Ascending aorta (tissue), 2 donors: Measurements from ENCODE around the gene PPP1R2B. TPM values are rescaled to one million over a fixed set of nuclear protein-coding genes. Genes with fewer than 3 reads are reported as not detected.

ENCODE experiments used
- DNase-seq, 2 donors: peaks; one replicate each; pipeline ENCODE4 v3.0.0-alpha.2; 2019; ENCODE audit warnings: low spot score in 2 of 2
- H3K27ac ChIP-seq, 2 donors: fragments of 200-600 bp; sonication (generic); one replicate each; pipeline ENCODE4 v1.5.1; 2016 to 2017; ENCODE audit warnings: mild to moderate bottlenecking in 1 of 2
- H3K27me3 ChIP-seq: fragments of 200-600 bp; sonication (generic); one replicate; pipeline ENCODE4 v1.5.1; 2017
- H3K36me3 ChIP-seq, 2 donors: fragments of 200-600 bp; sonication (generic); one replicate each; pipeline ENCODE4 v1.5.1; 2016
- H3K4me1 ChIP-seq, 2 donors: fragments of 200-600 bp; sonication (generic); one replicate each; pipeline ENCODE4 v1.5.1; 2016 to 2017; ENCODE audit warnings: mild to moderate bottlenecking in 1 of 2
- H3K4me3 ChIP-seq, 2 donors: fragments of 200-600 bp; sonication (generic); one replicate each; pipeline ENCODE4 v1.5.1; 2016 to 2017; ENCODE audit warnings: mild to moderate bottlenecking in 1 of 2
- H3K9me3 ChIP-seq, 2 donors: fragments of 200-600 bp; sonication (generic); one replicate each; pipeline ENCODE4 v1.5.1; 2016
- CTCF ChIP-seq, 3 experiments: fragments of 200-600 bp in 2 of 3; fragments of 450-650 bp in 1 of 3; sonication (generic) in 2 of 3; IDR thresholded peaks; one replicate each; pipeline ENCODE4 v1.5.1; 2016 to 2019; ENCODE audit warnings: antibody characterized with exemption in 3 of 3, mild to moderate bottlenecking in 1 of 3, moderate library complexity in 1 of 3
- intact Hi-C: fragments of 100-400 bp; cut with DNase I; formaldehyde crosslinking; loops from one replicate; pipeline ENCODE4 v1.15.1; 2023
- total RNA-seq: library from RNA; depleted of rRNA; stranded (reverse); fragments of >200 nt; gene quantifications from one replicate; pipeline ENCODE4 v1.1.0, GENCODE V29; 2016

PPP1R2B gene
- total RNA-seq, 1 donor from 2014 or later, result not detected

- Histone ChIP-seq H3K4me3 (no peak overlapping the region), H3K4me1 (no peaks in the 10 kb centered on the region), H3K27me3 (no peaks in the 10 kb centered on the region), H3K9me3 (no peaks in the 10 kb centered on the region), H3K36me3 (no peaks in the 10 kb centered on the region), H3K27ac (no peak overlapping the region)
- no peak for DNase-seq
- no peak for TF ChIP-seq CTCF (IDR thresholded peaks at IDR 0.05)
- intact Hi-C loops, result loop anchor here (2.0 to 10.0 kb wide), 2 partner anchors 883 to 1681 kb away; no protein-coding TSS in a partner anchor
These were observed 24.4 kb upstream of the PPP1R2B start for GRCh38 chr5:156825688-156826087.

DNA sequence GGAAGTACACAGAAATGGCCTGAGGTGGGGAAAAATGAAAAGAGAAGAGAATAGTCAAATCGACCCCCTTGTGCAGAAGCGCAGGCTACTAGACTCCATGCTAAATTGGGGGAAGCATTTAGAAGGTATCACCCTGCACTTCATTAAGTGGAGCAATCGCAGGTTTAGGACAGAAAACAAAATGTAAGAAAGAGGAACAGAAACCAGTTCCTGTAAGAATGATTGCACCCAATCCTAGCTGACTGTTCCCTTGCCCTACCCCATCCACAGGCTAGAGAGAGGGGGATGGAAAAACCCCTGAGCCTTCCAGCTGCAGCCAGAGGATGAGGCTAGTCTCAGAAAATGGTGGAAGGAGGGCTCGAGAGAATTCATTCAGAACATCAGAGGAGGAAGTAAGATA lies 23.9 kb upstream of the PPP1R2B start:
- DNase-seq, result no peak
- H3K27ac ChIP-seq, result no peak overlapping the region
- no peaks in the 10 kb centered on the region for H3K9me3 ChIP-seq
- no peaks in the 10 kb centered on the region for H3K4me1 ChIP-seq
- H3K36me3 ChIP-seq, result no peaks in the 10 kb centered on the region
- TF ChIP-seq CTCF (IDR thresholded peaks at IDR 0.05), result no peak
- no peaks in the 10 kb centered on the region for H3K27me3 ChIP-seq
- no peak overlapping the region for H3K4me3 ChIP-seq
- intact Hi-C loops, result loop anchor here (10.0 kb wide), 1 partner anchor 1681 kb away; no protein-coding TSS in a partner anchor

- no peak overlapping the region for H3K27ac ChIP-seq
- intact Hi-C loops, result no loop called here
- no peaks in the 10 kb centered on the region for H3K27me3 ChIP-seq
- H3K4me3 ChIP-seq, result no peak overlapping the region
- no peaks in the 10 kb centered on the region for H3K9me3 ChIP-seq
- no peak for TF ChIP-seq CTCF (IDR thresholded peaks at IDR 0.05)
- H3K4me1 ChIP-seq, result no peaks in the 10 kb centered on the region
- H3K36me3 ChIP-seq, result no peaks in the 10 kb centered on the region
- no peak for DNase-seq
These were observed 15.2 kb upstream of the PPP1R2B start for GRCh38 chr5:156834916-156835315.

- Histone ChIP-seq H3K4me3 (no peak overlapping the region), H3K36me3 (no peaks in the 10 kb centered on the region), H3K4me1 (no peaks in the 10 kb centered on the region), H3K9me3 (no peaks in the 10 kb centered on the region), H3K27me3 (no peaks in the 10 kb centered on the region), H3K27ac (no peak overlapping the region)
- TF ChIP-seq CTCF (IDR thresholded peaks at IDR 0.05), result no peak
- no peak for DNase-seq
- intact Hi-C loops, result no loop called here
These were observed 14.2 kb upstream of the PPP1R2B start for GRCh38 chr5:156835905-156836304.

DNA sequence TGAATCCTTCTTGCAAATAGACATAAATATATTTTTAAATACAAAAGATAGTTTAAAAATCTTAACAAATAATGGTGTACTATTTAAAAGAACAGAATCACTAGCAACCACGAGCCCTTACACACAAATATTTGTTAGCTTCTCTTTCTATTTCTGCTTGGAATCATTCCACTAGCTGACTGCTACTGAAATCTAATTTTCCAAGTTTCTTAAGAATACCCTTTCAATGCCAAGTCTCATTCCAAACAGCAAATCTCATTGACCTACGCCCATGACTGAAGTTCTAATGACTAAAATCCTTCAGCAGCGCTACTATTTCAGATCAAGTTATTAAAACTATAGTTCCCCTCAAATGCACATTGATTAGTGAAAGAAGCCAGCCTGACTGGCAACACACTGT lies 13.2 kb upstream of the PPP1R2B start:
- no peaks in the 10 kb centered on the region for H3K27me3 ChIP-seq
- no peak for TF ChIP-seq CTCF (IDR thresholded peaks at IDR 0.05)
- DNase-seq, result no peak
- intact Hi-C loops, result no loop called here
- H3K9me3 ChIP-seq, result no peaks in the 10 kb centered on the region
- H3K36me3 ChIP-seq, result no peaks in the 10 kb centered on the region
- H3K4me3 ChIP-seq, result no peak overlapping the region
- no peaks in the 10 kb centered on the region for H3K4me1 ChIP-seq
- no peak overlapping the region for H3K27ac ChIP-seq

- no peak for DNase-seq
- H3K4me1 ChIP-seq, result no peaks in the 10 kb centered on the region
- intact Hi-C loops, result no loop called here
- H3K4me3 ChIP-seq, result no peak overlapping the region
- TF ChIP-seq CTCF (IDR thresholded peaks at IDR 0.05), result no peak
- no peaks in the 10 kb centered on the region for H3K27me3 ChIP-seq
- H3K36me3 ChIP-seq, result no peaks in the 10 kb centered on the region
- no peaks in the 10 kb centered on the region for H3K9me3 ChIP-seq
- H3K27ac ChIP-seq, result no peak overlapping the region
These were observed 11.1 kb upstream of the PPP1R2B start for GRCh38 chr5:156838961-156839360.
